ENCODE data around the gene DDX59. TPM values are rescaled to one million over a fixed set of nuclear protein-coding genes. Genes with fewer than 3 reads are reported as not detected.

Gene DDX59
- total RNA-seq, 2 donors from 2014 or later, result 22.1 to 23.9 TPM

DNA sequence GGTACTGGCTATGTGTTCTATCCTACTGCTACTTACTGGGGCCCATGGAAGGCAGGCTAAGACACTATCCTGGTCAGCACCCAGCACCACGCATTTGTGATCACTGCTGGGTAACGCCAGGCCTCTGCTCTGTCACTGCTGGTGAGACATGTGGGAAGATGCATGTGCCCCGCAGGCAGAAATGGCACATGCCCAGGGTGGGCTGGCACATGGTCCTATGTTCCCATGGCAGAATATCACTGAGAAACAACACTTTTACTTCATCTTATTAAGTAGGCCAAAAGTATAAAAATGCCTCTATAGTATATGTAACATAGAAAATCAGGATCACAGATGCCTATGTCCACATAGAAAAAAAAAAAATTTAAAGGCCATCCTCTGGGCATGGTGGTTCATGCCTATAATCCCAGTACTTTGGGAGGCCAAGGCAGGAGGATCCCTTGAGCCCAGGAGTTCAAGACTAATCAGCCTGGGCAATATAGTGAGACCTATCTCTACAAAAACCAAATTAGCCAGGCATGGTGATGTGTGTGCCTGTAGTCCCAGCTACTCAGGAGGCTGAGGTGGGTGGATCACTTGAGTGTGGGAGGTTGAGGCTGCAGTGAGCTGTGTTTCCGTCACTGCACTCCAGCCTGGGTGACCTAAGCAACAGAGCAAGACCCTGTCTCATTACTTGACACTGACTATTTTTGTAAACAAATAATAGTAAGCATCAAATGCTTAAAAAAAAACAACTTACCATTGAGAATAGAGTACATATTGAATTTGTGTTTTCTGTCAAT, 11.5 kb downstream of the DDX59 start:
- Histone ChIP-seq H3K4me3 (ENCODE audit: low read length) (no peak overlapping the region), H3K9ac (ENCODE audit: extremely low read depth, low read length, poor library complexity, severe bottlenecking) (no peak overlapping the region), H3K27ac (ENCODE audit: low read depth, low read length) (no peak overlapping the region), H3K27me3 (ENCODE audit: control insufficient read depth, insufficient read depth, low read length, poor library complexity, severe bottlenecking) (no peaks in the 10 kb centered on the region), H3K36me3 (ENCODE audit: control insufficient read depth, insufficient read depth, low read length) (peaks cover 78% of the 10 kb centered on the region), H3K9me3 (ENCODE audit: control insufficient read depth, low read length) (no peaks in the 10 kb centered on the region), H3K4me1 (ENCODE audit: control insufficient read depth, insufficient read depth, low read length) (no peaks in the 10 kb centered on the region)
- Mint-ChIP-seq H3K27me3 (ENCODE audit: insufficient read depth) (no peaks in the 10 kb centered on the region), H3K27ac (peak overlapping the region; percentile 14), H3K4me1 (peaks cover 21% of the 10 kb centered on the region), H3K36me3 (ENCODE audit: low read depth) (peaks cover 86% of the 10 kb centered on the region), H3K9me3 (no peaks in the 10 kb centered on the region), H3K4me3 (no peak overlapping the region)
- TF ChIP-seq, protein P1, sequence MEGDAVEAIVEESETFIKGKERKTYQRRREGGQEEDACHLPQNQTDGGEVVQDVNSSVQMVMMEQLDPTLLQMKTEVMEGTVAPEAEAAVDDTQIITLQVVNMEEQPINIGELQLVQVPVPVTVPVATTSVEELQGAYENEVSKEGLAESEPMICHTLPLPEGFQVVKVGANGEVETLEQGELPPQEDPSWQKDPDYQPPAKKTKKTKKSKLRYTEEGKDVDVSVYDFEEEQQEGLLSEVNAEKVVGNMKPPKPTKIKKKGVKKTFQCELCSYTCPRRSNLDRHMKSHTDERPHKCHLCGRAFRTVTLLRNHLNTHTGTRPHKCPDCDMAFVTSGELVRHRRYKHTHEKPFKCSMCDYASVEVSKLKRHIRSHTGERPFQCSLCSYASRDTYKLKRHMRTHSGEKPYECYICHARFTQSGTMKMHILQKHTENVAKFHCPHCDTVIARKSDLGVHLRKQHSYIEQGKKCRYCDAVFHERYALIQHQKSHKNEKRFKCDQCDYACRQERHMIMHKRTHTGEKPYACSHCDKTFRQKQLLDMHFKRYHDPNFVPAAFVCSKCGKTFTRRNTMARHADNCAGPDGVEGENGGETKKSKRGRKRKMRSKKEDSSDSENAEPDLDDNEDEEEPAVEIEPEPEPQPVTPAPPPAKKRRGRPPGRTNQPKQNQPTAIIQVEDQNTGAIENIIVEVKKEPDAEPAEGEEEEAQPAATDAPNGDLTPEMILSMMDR (conservative IDR thresholded peaks at IDR 0.05), result no peak
- WGBS, 2 experiments (ENCODE audit: insufficient coverage in 1 of 2, insufficient read length in 1 of 2), result 95% methylated on average over 4 of the region's 4 CpGs; no CpG with 5 or more reads in 1 of the 2 experiments
- no peak for DNase-seq

DNA sequence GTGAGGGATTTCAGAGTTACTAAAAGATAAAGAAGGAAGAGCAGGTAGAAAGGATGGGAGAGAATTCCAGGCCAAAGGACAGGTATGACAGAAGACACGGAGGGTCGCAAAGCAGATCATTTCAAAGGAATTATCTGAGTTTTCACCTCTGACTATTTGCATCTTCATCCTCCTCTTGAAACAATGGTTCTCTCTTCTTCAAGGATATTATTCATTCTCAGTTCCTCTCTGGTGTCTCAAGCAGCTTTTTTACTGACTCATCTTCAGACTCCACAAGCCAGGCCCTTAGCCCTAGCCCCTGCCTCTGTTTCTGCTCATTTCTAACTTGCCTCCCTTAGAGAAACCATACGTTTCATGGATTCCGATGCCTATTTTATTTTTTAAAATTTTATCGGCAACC, 15.0 kb downstream of the DDX59 start:
- Histone ChIP-seq H3K36me3 (ENCODE audit: control insufficient read depth, insufficient read depth, low read length) (peaks cover 59% of the 10 kb centered on the region), H3K4me1 (ENCODE audit: control insufficient read depth, insufficient read depth, low read length) (no peaks in the 10 kb centered on the region), H3K9ac (ENCODE audit: extremely low read depth, low read length, poor library complexity, severe bottlenecking) (no peak overlapping the region), H3K4me3 (ENCODE audit: low read length) (no peak overlapping the region), H3K27me3 (ENCODE audit: control insufficient read depth, insufficient read depth, low read length, poor library complexity, severe bottlenecking) (no peaks in the 10 kb centered on the region), H3K27ac (ENCODE audit: low read depth, low read length) (no peak overlapping the region), H3K9me3 (ENCODE audit: control insufficient read depth, low read length) (no peaks in the 10 kb centered on the region)
- TF ChIP-seq, protein P1 (conservative IDR thresholded peaks at IDR 0.05), result no peak
- H3K9me3 Mint-ChIP-seq, result no peaks in the 10 kb centered on the region
- H3K36me3 Mint-ChIP-seq (ENCODE audit: low read depth), result peaks cover 70% of the 10 kb centered on the region
- WGBS, 2 experiments (ENCODE audit: insufficient coverage in 1 of 2, insufficient read length in 1 of 2), result 95 to 97% methylated on average over 5 of the region's 5 CpGs
- peaks cover 13% of the 10 kb centered on the region for H3K4me1 Mint-ChIP-seq
- no peak overlapping the region for H3K4me3 Mint-ChIP-seq
- peak overlapping the region; percentile 78 for H3K27ac Mint-ChIP-seq
- H3K27me3 Mint-ChIP-seq (ENCODE audit: insufficient read depth), result no peaks in the 10 kb centered on the region
- DNase-seq, result no peak

DNA sequence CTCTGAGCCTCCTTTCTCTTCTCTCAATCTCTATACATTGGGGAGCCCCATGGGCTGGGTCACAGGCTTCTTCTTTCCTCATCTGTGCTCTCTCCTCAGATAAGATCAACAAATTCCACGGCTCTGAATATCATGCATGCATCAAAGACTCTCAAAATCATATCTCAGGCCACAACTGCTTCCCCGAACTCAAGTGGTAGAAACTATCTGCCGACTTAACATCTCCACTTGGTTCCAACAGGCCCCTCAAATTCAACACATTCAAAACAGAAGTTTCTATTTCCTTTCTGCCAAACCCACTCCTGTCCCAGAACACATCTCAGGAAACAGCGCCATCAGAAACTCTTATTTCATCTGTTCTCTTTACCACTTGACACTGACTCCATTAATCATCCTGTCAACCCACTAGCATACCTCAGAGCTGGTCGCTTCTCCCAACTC, 16.7 kb downstream of the DDX59 start:
- no peaks in the 10 kb centered on the region for H3K4me1 ChIP-seq (ENCODE audit: control insufficient read depth, insufficient read depth, low read length)
- no peak overlapping the region for H3K4me3 ChIP-seq (ENCODE audit: low read length)
- no peak overlapping the region for H3K4me3 Mint-ChIP-seq
- no peak for DNase-seq
- no peaks in the 10 kb centered on the region for H3K9me3 ChIP-seq (ENCODE audit: control insufficient read depth, low read length)
- H3K27me3 ChIP-seq (ENCODE audit: control insufficient read depth, insufficient read depth, low read length, poor library complexity, severe bottlenecking), result no peaks in the 10 kb centered on the region
- H3K27me3 Mint-ChIP-seq (ENCODE audit: insufficient read depth), result no peaks in the 10 kb centered on the region
- H3K27ac Mint-ChIP-seq, result no peak overlapping the region
- no peaks in the 10 kb centered on the region for H3K9me3 Mint-ChIP-seq
- peaks cover 3% of the 10 kb centered on the region for H3K4me1 Mint-ChIP-seq
- TF ChIP-seq, protein P1 (conservative IDR thresholded peaks at IDR 0.05), result no peak
- WGBS, 2 experiments (ENCODE audit: insufficient coverage in 1 of 2, insufficient read length in 1 of 2), result 90 to 96% methylated on average over 5 of the region's 5 CpGs
- no peak overlapping the region for H3K9ac ChIP-seq (ENCODE audit: extremely low read depth, low read length, poor library complexity, severe bottlenecking)
- peaks cover 63% of the 10 kb centered on the region for H3K36me3 Mint-ChIP-seq (ENCODE audit: low read depth)
- peaks cover 58% of the 10 kb centered on the region for H3K36me3 ChIP-seq (ENCODE audit: control insufficient read depth, insufficient read depth, low read length)
- H3K27ac ChIP-seq (ENCODE audit: low read depth, low read length), result no peak overlapping the region
